ES-I3 (cell line): ENCODE measurements around the gene ZNF202.
A peak's percentile ranks its signal among the peaks of the same experiment; 100 is the strongest.
"Not testable (repeated sequence)": the region's sequence is repeated elsewhere in the genome, so short reads cannot be mapped to it uniquely, and the experiment has no call there.

Source experiments
- H3K36me3 ChIP-seq: 2 replicates; pipeline ENCODE4 v1.6.1; 2013; ENCODE audit warnings: mild to moderate bottlenecking, low read length, control low read depth, moderate library complexity; ENCODE audit not compliant: insufficient read depth
- H3K4me1 ChIP-seq: 2 replicates; pipeline ENCODE4 v1.6.1; 2013; ENCODE audit warnings: mild to moderate bottlenecking, control low read depth, low read length; ENCODE audit not compliant: insufficient read depth
- H3K9ac ChIP-seq: 2 replicates; pipeline ENCODE4 v1.6.1; 2013; ENCODE audit warnings: low read depth, mild to moderate bottlenecking, low read length, moderate library complexity
- H3K9me3 ChIP-seq: 2 replicates; pipeline ENCODE4 v1.6.1; 2013; ENCODE audit warnings: mild to moderate bottlenecking, low read length, moderate library complexity; ENCODE audit not compliant: control insufficient read depth, insufficient read depth

ZNF202 gene

DNA sequence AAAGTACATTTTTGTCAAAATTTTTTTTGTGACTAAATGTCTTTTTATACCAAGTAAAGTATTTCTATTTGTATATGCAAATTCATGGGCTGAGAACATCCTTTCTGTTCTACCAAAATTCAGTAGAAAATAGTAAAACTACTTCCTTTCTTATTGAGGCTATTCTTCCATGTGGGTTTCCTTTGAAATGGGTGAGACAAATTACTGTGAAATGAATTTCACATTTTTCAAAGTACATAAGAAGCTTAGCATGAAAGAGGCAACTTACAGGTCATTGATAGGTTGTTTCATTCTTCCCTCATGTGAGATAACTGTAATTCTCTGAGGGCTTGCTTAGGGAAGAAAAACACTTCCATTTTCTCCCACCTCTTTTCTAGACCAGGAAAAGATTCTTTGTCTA is 13.9 kb upstream of the ZNF202 start:
- H3K9me3 ChIP-seq = no peaks in the 10 kb centered on the region
- H3K4me1 ChIP-seq = no peaks in the 10 kb centered on the region; the same call in 1 of the 2 replicates
- H3K9ac ChIP-seq = no peak overlapping the region
- H3K36me3 ChIP-seq = no peaks in the 10 kb centered on the region

GRCh38 chr11:123754101-123754568 is 12.7 kb upstream of the ZNF202 start, which contains the start of gene OR6X1:
TSS of gene OR6X1 (minus strand) at chr11:123754518. CDS start at chr11:123754518, 0 bp downstream.
- no peak within 1 kb of the TSS for H3K9ac ChIP-seq
- H3K36me3 ChIP-seq = no peaks in the 10 kb centered on the region
- no peaks in the 10 kb centered on the region; the same call in 1 of the 2 replicates for H3K4me1 ChIP-seq
- no peaks in the 10 kb centered on the region; the same call in 1 of the 2 replicates for H3K9me3 ChIP-seq

DNA sequence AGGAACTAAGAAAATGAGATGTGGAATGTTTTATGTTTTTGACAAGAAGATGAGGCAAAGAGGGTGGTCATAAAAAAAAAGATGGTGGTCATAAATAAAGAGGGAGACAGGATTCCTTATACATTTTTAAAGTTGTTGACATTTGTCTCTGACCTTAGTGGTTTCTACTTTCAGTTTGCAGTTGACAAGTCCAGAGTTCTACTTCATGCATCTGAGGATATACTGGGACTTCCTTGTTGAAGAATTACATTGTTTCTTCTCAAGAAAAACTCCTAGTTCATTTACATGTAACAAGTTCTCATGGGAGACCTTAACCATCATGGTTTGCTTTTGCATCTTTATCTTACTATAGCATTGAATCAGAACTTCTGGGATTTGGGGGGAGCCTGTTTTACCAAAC is 11.7 kb upstream of the ZNF202 start:
- H3K9me3 ChIP-seq = no peaks in the 10 kb centered on the region; the same call in 1 of the 2 replicates
- no peak overlapping the region for H3K9ac ChIP-seq
- no peaks in the 10 kb centered on the region for H3K36me3 ChIP-seq
- no peaks in the 10 kb centered on the region; the same call in 1 of the 2 replicates for H3K4me1 ChIP-seq

GRCh38 chr11:123751781-123752180 is 10.3 kb upstream of the ZNF202 start:
- Histone ChIP-seq H3K9me3 (no peaks in the 10 kb centered on the region; the same call in 1 of the 2 replicates), H3K4me1 (no peaks in the 10 kb centered on the region; the same call in 1 of the 2 replicates), H3K9ac (no peak overlapping the region), H3K36me3 (no peaks in the 10 kb centered on the region)

DNA sequence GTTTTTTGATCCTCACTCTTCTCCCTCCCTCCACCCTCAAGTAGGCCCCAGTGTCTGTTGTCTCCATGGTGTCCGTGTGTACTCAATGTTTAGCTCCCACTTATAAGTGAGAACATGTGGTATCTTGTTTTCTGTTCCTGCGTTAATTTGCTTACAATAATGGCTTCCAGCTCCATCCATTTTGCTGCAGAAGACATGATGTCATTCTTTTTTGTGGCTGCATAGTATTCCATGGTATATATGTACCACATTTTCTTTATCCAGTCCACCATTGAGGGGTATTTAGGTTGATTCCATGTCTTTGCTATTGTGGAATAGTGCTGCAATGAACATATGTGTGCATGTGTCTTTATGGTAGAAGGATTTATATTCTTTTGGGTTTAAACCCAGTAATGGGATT is 6.9 kb upstream of the ZNF202 start:
- not testable (repeated sequence) for H3K36me3 ChIP-seq, H3K9ac ChIP-seq, H3K9me3 ChIP-seq
- peaks cover 24% of the 10 kb centered on the region for H3K4me1 ChIP-seq

DNA sequence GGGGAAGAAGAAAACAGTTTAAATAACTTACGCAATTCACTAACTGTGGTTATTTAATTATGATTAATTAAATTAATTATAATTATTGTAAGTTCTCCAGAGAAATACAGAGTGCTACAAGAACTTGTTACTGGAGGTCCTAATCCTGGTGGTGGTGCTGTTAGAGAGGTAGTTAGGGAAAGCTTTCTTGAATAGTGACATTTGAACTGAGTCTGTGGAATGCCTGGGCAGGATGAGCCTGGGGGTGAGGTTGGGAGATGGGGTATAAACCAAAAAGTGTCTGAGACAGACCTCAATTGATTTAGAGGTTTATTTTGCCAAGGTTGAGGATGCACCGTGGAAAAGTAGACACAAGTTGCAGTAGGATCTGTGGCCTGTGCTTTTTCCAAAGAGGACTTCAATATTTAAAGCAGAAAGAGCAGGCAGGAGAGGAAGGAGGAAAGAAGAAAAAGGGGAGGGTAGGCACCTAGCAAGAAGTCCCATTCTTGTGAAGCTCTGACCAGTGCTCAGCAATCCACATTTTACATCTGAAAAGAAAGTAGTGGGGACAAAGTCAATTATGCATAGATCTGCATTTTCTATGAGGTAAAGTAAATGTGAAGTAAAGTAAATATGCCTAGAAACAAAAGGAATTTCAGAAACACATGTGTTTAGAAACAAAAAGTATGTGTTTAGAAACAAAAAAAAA is 4.4 kb upstream of the ZNF202 start:
- Histone ChIP-seq H3K9ac (no peak overlapping the region), H3K36me3 (no peaks in the 10 kb centered on the region), H3K4me1 (peaks cover 26% of the 10 kb centered on the region), H3K9me3 (no peaks in the 10 kb centered on the region; the same call in 1 of the 2 replicates)

DNA sequence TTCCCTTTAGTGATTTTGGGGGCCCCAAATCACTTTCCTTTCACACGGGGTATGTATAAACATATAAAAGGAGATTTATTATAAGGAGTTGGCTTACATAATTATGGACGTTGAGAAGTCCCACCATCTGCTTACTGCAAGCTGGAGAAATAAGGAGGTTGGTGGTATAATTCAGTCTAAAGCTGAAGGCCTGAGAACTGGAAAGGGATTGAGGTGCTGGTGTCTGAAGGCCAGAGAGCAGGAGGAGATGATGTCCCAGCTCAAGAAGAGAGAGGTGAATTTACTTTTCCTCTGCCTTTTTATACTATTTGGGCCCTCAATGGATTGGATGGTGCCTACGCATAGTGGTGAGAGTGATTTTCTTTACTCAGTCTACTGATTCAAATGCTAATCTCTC is 1.3 kb upstream of the ZNF202 start:
- Histone ChIP-seq H3K36me3 (peaks cover 15% of the 10 kb centered on the region), H3K4me1 (peaks cover 26% of the 10 kb centered on the region), H3K9me3 (peaks cover 7% of the 10 kb centered on the region; the same call in 1 of the 2 replicates), H3K9ac (peak overlapping the region; percentile 81)

GRCh38 chr11:123742031-123742723 is 717 bp upstream of the ZNF202 start:
- H3K4me1 ChIP-seq = peaks cover 26% of the 10 kb centered on the region
- H3K9ac ChIP-seq = peak overlapping the region; percentile 81
- H3K36me3 ChIP-seq = peaks cover 21% of the 10 kb centered on the region
- H3K9me3 ChIP-seq = peaks cover 9% of the 10 kb centered on the region; the same call in 1 of the 2 replicates

DNA sequence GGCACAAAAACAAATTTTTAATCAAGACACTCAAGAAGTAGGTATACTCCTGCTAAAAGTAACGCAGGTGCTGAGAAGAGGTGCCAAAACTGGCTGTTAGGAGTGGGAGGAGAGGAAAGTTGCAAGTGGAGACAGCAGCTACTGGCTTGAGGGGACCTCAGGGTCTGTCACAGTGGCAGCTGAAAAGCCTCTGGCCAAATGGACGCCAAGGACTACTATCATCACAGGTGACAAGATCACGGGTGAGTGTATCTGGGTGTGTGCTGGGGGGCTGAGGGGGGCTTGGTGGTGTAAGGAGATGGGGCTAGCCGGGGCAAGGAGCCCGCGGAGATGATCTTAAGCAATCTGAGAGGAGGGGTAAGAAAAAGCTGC is 687 bp downstream of the ZNF202 start:
- Histone ChIP-seq H3K9me3 (peaks cover 14% of the 10 kb centered on the region), H3K4me1 (peaks cover 21% of the 10 kb centered on the region), H3K9ac (peak overlapping the region; percentile 81), H3K36me3 (peaks cover 28% of the 10 kb centered on the region)

DNA sequence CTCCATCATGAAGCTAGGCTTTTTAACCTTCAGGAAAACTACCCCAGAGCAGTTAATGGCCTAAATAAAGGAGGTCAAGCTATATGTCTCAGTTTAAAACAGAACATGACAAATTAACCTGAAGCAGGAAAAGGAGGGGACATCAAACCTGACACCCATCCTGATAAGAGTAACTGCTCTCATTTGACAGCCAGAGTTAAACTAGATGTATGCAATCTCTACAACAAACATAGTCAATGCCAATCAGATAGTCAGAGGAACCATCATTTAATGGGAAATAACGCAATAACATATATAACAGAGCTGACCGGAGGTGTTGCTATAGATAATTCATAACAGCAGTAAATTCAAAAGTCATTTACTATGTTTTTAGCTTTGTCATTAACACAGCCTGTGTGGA is 3.1 kb downstream of the ZNF202 start:
- Histone ChIP-seq H3K4me1 (peaks cover 2% of the 10 kb centered on the region; the same call in 1 of the 2 replicates), H3K9ac (no peak overlapping the region), H3K9me3 (peaks cover 14% of the 10 kb centered on the region), H3K36me3 (peaks cover 28% of the 10 kb centered on the region)

GRCh38 chr11:123736769-123737168 is 4.7 kb downstream of the ZNF202 start:
- Histone ChIP-seq H3K9ac (no peak overlapping the region), H3K9me3 (peaks cover 14% of the 10 kb centered on the region), H3K4me1 (no peaks in the 10 kb centered on the region), H3K36me3 (peaks cover 32% of the 10 kb centered on the region)

- no peaks in the 10 kb centered on the region for H3K4me1 ChIP-seq
- peaks cover 5% of the 10 kb centered on the region; the same call in 1 of the 2 replicates for H3K9me3 ChIP-seq
- H3K36me3 ChIP-seq = peaks cover 60% of the 10 kb centered on the region
- H3K9ac ChIP-seq = no peak overlapping the region
These were observed 11.9 kb downstream of the ZNF202 start for GRCh38 chr11:123729602-123730001.

DNA sequence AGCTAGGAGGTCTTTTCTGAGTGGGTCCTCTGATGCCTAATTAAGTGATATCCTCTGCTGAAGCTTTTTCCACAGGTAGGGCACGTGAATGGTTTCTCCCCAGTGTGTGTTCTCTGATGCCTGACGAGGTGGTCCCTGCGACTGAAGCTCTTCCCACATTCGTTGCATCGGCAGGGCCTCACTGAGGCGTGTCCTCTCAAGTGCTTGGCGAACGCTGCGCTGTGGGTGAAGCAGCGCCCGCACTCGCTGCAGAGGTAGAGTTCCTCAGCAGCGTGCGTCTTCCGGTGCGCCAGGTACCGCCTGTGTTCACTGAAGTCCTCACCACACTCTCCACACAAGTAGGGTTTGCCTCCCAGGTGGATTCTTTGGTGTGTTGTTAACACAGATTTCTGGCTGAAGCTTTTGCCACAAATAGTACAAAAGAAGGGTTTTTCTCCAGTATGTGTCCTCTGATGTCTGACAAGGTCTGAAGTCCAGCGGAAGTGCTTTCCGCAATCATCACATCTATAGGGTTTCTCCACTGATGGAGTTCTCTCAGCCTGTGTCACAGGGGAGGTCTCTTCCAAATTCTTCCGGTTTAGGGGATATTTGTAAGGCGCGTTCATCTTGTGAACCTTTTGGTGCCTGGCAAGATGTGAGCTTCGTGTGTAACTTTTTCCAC is 15.3 kb downstream of the ZNF202 start:
- Histone ChIP-seq H3K4me1 (no peaks in the 10 kb centered on the region), H3K9ac (no peak overlapping the region), H3K9me3 (peaks cover 5% of the 10 kb centered on the region; the same call in 1 of the 2 replicates), H3K36me3 (peaks cover 61% of the 10 kb centered on the region)

GRCh38 chr11:123719452-123719851 is 22.0 kb downstream of the ZNF202 start:
- peaks cover 3% of the 10 kb centered on the region; the same call in 1 of the 2 replicates for H3K36me3 ChIP-seq
- H3K9me3 ChIP-seq = no peaks in the 10 kb centered on the region
- no peak overlapping the region for H3K9ac ChIP-seq
- H3K4me1 ChIP-seq = no peaks in the 10 kb centered on the region
